Choroid plexus epithelial cell (primary cell): ENCODE results near the gene TMEM47.

ENCODE experiments used
- DNase-seq: peaks from one replicate; pipeline ENCODE4 v3.0.0-alpha.2; 2010; ENCODE audit warnings: low read depth
- H3K4me3 ChIP-seq: 2 replicates; pipeline ENCODE4 v1.5.1; 2011; ENCODE audit warnings: low read depth, mild to moderate bottlenecking, control low read depth, low read length, moderate library complexity
- TF ChIP-seq, protein P1 (sequence below): conservative IDR thresholded peaks from 2 replicates; pipeline ENCODE4 v1.5.1; 2011; ENCODE audit warnings: low read depth, mild to moderate bottlenecking, control low read depth, inconsistent platforms, low read length, moderate library complexity

The TMEM47 gene

DNA sequence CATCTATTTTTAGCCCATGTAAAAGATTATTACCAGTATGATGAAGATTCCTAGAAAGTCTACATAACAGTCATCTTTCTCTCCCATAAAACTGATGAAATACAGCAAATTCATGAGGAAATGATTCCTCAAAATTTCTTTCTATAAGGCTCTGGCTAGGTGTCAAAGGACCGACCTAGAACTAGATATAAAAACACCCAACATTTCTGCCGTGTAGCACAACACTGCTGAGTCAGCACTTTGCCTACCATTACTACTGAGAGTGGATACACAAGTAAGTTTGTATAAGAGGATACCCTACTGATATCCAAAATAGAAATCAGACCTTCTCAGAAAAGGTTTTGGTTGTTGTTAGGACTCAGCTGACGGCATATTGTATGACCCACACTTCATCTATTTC is 24.7 kb downstream of the TMEM47 start:
- DNase-seq, result peak; percentile 42
- no peak overlapping the region for H3K4me3 ChIP-seq
- TF ChIP-seq, protein P1, sequence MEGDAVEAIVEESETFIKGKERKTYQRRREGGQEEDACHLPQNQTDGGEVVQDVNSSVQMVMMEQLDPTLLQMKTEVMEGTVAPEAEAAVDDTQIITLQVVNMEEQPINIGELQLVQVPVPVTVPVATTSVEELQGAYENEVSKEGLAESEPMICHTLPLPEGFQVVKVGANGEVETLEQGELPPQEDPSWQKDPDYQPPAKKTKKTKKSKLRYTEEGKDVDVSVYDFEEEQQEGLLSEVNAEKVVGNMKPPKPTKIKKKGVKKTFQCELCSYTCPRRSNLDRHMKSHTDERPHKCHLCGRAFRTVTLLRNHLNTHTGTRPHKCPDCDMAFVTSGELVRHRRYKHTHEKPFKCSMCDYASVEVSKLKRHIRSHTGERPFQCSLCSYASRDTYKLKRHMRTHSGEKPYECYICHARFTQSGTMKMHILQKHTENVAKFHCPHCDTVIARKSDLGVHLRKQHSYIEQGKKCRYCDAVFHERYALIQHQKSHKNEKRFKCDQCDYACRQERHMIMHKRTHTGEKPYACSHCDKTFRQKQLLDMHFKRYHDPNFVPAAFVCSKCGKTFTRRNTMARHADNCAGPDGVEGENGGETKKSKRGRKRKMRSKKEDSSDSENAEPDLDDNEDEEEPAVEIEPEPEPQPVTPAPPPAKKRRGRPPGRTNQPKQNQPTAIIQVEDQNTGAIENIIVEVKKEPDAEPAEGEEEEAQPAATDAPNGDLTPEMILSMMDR, result no peak

DNA sequence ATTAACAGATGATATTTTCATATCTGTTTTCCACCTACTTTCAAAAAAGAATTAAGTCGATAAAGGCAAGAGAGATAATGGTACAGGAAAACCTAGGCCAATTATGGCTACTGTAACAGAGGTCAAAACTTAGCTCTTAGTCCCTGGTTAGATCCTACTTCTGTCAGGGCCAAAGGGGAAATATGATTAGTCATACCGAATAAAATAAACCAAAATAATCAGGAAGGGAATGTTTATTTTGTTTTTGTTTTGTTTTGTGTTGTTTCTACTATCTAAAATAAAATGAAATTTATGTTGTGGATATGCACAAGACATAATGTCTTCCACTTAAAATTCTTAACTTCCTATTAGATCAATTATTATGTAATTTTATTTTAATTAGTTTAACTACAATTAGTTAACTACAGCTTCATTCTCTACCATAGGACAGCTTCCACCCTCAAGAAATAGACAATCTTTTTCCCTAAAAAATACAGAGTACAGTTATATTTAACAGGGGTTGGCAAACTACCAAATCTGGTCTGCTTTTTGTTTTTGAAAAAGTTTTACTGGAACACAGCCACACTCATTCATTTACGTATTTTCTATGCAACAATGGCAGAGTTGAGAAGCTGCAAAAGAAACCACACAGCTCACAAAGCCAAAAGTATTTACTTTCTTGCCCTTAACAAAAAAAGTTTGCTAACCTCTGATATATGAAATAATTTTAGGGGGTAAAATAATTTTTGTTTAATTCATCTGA is 25.4 kb downstream of the TMEM47 start:
- peak; percentile 75 for DNase-seq
- no peak overlapping the region for H3K4me3 ChIP-seq
- TF ChIP-seq, protein P1, result no peak

DNA sequence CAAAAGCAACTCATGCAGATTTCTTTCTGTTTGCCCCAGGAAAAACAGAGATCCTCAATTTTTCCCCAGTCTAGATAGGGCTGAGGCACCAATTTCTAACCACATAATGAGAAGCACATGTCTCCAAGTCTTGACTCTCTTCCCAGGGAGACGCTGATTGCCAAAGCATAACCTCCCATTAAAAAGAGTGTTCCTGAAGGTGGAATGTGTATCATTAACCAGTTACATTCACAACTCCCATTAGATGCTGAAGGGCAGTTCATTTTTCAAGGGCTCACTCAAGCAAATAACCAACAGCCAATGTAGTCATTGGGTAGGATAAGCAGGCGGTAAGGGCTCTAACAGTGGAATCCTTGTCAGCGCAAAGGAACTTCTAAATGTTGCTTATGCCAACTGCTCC is 27.5 kb downstream of the TMEM47 start:
- TF ChIP-seq, protein P1, result no peak
- DNase-seq, result no peak
- H3K4me3 ChIP-seq, result no peak overlapping the region

DNA sequence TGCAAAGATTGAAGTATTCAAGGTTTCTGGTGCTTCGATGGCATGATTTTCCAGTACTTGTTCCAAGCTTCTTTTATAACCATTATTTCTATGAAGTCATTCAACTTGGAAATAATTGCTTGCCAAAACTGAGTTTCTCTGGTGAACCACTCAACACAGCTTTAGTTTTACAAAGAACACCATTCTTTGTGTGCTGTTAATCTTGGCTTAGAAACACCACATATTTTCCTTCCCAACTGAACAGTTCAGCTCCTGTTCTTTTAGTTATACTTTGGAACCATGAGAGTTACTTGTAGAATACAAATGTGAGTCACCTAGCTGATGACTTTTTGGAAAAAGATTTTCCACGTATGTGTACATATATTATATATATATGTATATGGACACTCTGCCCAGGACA is 32.7 kb downstream of the TMEM47 start:
- TF ChIP-seq, protein P1, result no peak
- no peak for DNase-seq
- H3K4me3 ChIP-seq, result no peak overlapping the region

DNA sequence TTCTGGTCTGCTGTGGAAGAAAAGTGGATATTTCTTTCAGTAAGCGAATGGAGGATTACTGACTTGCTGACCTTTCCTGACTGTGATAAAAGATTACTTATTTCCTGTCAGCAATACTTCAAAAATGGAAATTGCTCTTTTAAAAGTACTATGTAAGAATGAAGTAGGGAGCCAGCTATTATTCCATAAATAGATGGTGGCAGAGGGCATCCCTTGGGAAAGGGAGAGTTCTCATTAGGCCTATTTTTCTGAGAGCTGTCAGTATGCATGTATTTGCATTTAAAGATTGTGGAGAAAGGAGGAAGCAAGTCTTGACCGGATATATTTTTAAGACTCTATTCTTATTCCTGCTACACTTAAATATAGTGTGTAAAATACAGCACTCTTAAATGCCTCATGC is 37.2 kb downstream of the TMEM47 start:
- no peak overlapping the region for H3K4me3 ChIP-seq
- DNase-seq, result no peak
- TF ChIP-seq, protein P1, result no peak

DNA sequence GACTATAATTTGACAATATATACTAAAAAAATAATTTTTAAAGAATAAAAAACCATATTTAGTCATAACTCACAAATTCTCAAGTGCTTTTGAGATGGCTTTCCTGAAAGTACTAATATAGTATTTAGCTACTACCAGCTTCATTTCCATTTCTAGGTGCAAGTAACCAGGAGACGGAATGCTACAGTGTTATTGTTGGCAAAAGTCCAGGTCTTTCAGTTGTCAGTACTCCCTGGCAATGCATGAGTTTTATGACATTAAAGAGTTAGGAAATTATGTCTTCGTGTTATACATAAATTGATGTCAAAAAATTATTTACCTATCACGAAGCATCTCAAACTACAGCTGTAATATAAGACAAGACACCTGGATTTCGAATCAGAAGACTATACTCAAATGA is 45.0 kb downstream of the TMEM47 start:
- DNase-seq, result peak; percentile 49
- TF ChIP-seq, protein P1, result no peak

DNA sequence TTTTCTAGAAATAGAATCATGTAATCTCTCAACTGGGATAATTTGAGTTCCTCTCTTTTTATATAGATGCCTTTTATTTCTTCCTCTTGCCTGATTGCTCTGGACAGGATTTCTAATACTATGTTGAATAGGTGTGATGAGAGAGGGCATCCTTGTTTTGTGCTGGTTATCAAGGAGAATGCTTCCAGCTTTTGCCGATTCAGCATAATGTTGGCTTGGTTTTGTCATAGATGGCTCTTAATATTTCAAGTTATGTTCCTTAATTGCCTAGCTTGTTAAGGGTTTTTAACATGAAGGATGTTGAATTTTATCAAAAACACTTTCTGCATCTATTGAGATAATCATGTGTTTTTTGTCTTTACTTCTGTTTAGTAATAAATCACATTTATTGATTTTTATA is 58.7 kb downstream of the TMEM47 start:
- H3K4me3 ChIP-seq, result no peak overlapping the region
- DNase-seq, result no peak
- TF ChIP-seq, protein P1, result no peak

More for the DNA sequence above, 45.0 kb downstream of the TMEM47 start:
- H3K4me3 ChIP-seq, result no peak overlapping the region
